KBM-7 (cell line): ENCODE results near the gene LY6G5C.

ENCODE experiments used
- DNase-seq: peaks from one replicate; pipeline ENCODE4 v3.0.0-alpha.2; 2015
- in situ Hi-C: fragments of 300-500 bp; cut with MboI; formaldehyde crosslinking; loops from 2 replicates; pipeline ENCODE4 v1.14.3; 2020; ENCODE audit warnings: low sequenced_read_pairs, low pct_unique_long_range_greater_than_20kb, mixed read lengths

LY6G5C gene, protein sequence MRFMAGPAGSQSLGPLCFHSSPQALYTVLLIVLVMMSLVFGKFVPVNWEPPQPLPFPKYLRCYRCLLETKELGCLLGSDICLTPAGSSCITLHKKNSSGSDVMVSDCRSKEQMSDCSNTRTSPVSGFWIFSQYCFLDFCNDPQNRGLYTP

DNA sequence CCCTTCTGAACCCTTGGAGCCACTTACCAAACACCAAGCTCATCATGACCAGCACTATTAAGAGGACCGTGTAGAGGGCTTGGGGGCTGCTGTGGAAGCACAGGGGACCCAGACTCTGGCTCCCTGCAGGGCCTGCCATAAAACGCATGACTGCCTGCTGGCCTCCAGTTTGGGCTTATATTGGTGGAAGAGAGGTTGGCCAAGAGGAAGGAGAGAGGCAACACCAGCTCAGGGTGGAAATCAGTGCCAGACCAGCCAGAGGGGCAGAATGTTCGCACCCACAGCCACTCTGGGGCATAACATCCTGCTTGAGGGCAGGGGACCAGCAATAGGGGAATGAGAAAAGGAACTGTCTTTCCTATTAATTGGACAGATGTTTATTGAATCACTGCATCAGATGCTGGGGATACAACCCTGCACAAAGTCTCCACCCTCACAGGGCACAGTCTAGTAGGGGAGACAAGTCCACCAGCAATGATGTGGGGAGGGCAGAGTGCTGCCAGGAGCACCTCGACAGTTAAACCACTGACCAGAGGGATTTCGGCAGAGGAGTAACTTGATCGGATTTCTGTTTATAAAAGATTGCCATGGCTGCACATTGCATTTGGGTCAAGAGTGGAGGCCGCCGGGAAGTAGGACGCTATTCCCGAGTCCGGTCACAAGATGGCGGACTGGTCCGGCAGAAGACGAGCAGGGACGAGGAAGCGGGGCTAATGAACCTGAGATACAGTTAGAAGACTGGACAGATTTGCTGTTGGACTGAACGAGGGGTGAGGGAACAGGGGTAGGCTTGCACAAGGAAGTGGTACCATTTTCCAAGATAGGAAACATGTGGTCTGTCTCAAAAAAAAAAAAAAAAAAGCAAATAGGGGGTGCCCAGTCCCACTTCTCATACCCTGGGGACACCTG lies at the start of gene LY6G5C:
LY6G5C (minus strand) TSS at position 842 of the 909 bp plus-strand sequence; CDS start at position 148, 694 bp downstream.
- in situ Hi-C loops, result no loop called here

DNA sequence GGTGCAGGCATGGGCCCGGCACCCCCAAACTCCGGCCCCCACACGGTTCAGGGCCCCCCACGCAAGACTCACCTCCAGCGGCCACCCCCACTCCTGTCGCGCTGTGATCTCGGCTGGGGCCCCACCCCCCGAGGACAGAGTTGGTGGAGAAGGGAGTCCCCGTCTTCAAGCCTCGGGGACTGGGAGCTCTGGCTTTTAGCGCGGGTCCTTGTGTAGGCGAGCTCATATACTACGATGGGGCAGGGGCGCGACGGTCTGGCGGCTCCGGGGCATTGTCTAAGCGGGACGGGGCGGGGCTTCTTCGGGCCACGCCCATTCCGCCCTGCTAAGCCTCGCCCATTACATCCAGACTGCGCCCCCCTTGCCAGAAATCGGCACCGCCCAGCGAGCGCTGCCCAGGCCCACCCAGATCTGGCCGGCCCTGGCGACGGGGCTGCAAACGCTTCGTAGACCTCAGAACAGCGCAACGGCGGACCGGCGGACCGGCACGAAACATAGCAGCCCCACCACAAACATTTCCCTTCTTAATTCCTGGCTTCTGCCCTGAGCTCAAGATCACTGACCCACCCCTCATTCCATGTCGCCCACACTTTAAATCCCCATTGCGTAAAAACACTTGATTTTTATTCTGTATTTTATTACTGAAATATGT lies 49.2 kb upstream of the LY6G5C start:
- peak; percentile 93 for DNase-seq
- in situ Hi-C loops, result no loop called here

More for the DNA sequence above, at the start of gene LY6G5C:
- DNase-seq, result peak; percentile 88

DNA sequence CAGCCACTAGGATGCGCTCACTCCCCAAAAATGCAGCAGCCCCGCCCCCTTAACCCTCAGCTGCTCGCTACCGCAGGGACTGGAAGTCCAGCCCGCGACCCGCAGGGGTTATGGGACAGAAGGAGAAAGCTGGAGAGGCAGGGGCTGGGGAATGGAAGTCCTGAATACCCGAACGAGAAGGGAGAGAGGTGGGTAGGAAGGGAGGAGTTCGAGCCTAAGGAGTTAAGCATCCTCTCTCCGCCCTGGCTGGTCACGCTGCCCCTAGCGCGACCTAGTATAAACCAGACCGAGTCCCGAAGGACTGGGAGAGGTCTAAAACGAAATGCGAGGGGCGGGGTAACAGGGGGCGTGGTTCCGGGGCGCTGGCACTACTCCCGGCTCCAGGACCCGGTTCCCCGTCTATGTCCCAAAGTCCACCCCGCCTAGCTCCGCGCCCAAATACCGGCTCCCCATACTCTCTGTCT lies 48.7 kb upstream of the LY6G5C start:
- peak; percentile 92 for DNase-seq
- in situ Hi-C loops, result no loop called here

DNA sequence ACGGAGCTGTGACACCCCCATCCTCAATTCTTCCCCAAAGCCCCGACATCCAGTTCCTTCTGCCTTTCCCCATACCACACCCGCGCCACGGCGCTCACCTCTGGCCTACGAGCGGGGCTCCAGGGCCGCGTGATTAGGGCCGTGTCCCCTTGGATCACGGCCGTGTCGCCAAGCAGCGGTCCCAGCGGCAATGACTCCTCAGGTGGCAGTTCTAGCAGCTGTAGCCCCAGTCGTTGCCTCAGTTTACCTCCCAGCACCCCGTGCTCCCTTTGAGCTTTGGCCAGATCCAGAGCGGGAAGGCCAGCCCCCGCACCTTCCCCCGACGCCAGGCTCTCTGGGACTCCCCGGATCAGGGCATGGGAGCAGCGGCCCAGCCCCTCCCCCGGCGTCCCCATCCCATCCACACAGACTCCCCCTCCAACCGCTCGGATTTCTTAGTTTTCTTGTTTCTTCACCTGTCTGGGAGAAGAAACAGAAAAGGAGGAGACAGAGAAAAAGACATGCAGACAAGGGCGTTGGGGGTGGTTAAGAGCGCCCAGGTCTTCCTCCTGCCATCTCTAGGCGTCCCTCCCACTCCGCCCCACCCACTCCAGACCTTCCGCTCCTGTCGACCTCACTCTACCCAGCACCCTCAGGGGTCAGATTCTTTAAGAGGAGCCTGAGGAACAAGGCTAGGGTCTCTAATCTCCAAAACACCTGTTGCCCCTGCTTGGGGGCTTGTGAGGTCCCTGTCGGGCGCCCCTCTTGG lies 48.1 kb upstream of the LY6G5C start, which contains the start of gene DDAH2:
DDAH2 (minus strand) TSS at position 533 of the 748 bp plus-strand sequence; CDS start at position 395, 138 bp downstream.
- DNase-seq, result no peak
- in situ Hi-C loops, result no loop called here

DNA sequence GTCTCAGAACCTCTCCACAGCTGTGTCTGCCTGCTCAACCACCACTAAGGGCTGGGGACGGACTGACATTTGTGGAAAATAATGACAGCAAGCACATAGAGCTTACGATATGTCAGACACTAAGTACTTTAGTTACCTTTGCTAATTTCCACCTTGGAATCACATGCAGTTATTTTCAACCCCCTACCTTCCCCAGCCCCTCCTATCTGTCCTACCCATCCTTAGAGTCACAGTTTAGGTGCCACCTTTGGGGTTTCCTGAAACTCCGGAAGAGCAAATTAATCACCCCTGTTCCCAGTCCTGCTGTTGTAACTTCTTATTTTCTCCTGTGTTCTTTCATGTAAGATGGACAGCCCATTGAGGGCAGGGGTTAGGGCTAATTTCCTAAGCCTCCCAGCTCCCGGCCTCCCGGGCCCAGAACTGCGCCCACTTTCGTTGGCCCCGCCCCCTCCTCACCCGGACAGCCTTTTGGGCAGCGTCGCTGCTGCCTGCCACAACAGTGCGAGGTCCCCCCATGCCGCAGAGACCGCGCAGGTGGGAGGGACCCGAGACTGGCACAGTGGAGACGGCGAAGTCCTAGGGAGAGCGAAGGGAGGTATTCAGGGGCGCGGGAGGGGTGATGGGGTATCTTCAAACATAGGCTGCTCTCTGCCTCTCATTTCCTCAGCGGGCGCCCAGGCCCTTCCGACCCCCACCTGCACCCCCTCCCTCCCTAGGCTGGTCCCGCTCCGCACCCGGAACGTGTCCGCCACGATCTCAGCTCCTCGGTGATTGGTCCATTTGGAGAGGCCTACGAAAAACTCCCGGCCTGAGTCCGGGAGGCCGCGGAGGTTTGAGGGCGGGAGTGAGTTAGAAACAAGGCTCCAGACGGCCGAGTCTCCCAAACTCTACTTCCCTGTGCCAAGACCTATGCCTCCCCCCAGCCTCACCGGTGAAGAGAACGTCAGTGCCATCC lies 47.1 kb upstream of the LY6G5C start:
- DNase-seq, result peak; percentile 91
- in situ Hi-C loops, result no loop called here

DNA sequence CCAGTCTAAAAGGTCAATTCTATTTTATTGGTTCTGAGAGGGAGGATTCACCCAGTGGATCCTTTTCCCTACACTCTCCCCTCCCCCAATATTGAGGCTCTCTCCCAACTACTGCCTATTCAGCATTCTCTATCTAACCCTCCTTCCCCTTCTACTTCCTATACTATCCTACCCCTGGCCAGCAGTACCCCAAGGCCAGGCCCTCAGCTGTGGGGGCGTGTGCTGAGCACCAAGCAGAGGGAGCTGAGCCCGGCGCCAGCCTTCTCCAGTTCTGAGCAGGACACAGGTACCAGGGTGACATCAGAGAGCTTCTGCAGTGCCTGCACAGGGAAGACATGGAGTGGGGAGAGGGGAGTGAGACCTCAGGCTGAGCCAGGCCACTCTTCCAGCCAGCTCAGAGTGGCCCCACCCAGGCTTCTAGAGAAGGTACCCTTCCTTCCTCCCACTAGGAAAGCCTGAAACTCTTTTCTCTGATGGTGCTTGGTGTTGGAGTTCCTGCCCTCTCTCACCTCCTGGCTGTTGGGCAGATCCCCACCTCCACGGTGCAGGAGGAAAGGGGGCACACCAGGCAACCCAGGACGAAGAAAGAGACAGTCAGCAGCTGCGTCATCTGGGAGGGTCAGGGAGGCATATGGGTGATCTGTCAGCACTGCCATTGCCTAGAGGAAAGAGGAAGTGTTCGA lies 46.3 kb upstream of the LY6G5C start:
- in situ Hi-C loops, result no loop called here
- peak; percentile 27 for DNase-seq

DNA sequence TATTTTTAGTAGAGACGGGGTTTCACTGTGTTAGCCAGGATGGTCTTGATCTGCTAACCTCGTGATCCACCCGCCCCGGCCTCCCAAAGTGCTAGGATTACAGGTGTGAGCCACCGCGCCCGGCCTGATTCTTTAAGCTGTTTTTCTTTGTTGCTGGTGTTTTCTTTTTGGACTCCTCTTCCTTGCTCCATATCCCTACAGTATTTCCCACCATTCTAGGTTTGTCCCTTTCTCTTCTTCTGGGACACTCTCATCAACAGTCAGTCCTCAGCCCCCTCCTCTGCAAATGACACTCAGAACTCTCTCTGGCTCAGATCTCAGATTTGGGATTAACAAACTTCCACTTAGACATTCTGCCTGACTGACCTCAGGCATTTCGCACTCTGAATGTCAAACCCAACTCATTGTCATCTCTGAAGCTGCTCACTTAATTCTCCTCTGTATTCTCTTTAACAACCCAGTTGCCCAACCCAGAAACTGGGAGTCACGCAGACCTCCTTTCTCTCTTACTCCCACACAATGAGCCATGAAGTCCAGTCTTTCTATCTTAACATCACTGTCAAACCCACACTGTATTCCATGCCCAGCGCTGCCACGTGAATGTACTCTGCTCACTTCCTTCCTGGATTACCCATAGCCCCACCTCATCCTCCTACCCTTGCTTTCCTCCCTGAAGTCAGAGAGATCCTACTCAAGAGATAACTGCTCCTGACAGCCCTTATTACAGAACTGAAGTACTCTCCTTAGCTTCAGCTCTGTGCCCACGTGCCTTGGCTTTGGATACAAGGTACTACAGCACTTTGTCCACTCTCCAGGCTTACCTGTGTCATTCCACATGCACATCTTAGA lies 44.9 kb upstream of the LY6G5C start:
- in situ Hi-C loops, result no loop called here
- DNase-seq, result peak; percentile 86

DNA sequence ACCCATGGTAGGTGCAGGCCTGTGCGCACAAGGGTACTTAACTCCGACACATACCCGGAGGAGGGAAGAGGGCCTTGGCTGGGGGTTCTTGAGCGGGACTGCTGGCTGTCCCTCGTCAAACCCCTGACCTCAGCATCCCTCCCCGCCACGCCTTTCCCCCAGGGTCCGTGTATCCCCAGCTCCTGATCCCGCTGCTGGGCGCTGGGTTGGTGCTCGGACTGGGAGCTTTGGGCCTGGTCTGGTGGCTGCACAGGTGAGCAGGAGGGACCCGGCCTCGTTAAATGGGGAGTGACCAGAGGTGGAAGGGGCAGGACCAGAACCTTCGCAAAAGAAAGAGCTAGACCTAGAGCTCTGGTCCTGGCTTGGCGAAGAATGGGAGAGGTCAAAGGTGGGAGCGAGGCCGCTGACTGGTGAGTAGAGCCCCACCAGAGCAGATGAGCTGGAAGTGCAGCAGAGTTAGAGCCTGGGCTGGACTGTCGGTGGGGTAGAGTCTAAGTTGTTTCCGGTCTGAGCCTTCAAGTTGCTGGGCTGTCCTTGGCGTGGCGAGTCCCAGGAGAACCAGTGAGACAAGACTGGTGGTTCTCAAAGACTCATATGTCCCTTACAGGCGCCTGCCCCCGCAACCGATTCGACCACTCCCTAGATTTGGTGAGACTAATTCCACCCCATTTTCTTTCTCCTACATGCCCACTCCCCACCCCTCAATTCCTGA lies 43.3 kb upstream of the LY6G5C start:
- no peak for DNase-seq
- in situ Hi-C loops, result no loop called here

DNA sequence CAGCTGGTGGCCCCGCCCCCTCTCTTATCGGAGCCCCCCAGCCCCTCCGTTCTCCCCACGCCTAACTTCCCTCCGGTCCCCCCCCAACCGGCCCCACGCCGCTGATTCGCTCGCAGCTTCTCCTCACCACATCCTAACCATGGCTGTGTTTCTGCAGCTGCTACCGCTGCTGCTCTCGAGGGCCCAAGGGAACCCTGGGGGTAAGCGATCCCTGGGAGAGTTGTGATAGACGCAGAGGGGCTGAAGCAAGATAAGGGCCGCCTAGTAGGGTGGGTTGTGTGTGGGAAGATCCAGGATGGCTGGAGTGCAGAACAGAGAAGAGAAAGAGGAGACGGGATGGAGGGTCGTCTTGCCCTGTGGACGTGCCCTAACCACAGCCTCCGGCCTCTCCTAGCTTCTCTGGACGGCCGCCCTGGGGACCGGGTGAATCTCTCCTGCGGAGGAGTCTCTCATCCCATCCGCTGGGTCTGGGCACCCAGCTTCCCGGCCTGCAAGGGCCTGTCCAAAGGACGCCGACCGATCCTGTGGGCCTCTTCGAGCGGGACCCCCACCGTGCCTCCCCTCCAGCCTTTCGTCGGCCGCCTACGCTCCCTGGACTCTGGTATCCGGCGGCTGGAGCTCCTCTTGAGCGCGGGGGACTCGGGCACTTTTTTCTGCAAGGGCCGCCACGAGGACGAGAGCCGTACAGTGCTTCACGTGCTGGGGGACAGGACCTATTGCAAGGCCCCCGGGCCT lies 42.5 kb upstream of the LY6G5C start, which contains the start of gene MPIG6B:
MPIG6B (plus strand) TSS at position 129 of the 735 bp plus-strand sequence; CDS start at position 140, 11 bp downstream.
- no peak for DNase-seq
- in situ Hi-C loops, result no loop called here

DNA sequence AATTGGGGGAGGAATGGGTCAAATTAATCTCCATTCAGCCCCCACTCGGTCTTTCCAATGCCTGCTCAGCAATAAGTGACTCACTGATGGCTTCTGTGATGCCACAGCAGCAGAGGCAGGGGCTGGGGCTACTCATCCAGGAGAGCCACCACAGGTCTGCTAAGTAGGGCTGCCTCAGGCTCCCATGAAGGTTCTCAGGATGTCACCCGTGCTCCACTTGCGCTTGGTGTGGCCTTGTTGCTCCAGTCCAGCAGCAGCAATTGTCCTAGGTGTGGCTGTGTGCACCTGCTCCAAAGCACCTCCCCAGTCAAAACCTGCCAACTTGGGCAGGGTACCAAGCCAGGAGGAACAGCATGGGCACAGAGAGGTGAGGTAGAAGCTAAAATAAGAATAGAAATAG lies 41.3 kb upstream of the LY6G5C start:
- no peak for DNase-seq
- in situ Hi-C loops, result no loop called here

DNA sequence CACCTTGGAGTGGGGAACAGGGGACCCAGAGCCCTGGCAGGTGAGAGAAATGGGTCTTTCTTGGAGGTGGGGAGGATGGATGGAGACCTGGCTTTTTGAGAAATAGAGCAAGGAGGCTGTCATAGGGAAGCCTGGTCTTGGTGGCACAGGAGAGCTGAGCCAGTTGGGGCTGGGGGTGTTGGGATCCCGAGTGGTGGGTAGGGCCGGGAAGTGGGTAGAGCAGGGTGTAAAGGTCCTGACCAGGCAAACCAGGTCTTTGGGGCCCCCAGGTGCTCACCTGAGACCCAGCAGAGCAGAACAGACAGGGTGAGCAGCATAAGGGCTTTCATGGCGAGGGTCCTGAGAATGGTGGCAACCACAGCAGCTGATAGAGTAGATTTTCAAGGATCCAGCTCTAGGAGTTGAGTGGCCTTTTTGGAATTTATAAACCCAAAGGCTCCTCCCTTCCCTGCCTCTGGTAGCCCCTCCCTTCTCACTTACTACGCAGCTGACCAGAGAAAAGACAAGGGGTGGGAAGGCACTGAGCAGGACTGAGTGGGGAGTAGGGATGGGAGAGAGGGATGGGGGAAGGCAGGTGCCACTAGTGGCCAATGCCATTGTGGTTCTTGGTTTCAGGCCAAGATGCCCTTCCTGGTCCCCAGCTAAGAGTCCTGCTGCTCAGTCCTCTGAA lies 40.6 kb upstream of the LY6G5C start, which contains the start of gene LY6G6C:
LY6G6C (minus strand) TSS at position 396 of the 670 bp plus-strand sequence; CDS start at position 329, 67 bp downstream.
- DNase-seq, result no peak
- in situ Hi-C loops, result no loop called here

DNA sequence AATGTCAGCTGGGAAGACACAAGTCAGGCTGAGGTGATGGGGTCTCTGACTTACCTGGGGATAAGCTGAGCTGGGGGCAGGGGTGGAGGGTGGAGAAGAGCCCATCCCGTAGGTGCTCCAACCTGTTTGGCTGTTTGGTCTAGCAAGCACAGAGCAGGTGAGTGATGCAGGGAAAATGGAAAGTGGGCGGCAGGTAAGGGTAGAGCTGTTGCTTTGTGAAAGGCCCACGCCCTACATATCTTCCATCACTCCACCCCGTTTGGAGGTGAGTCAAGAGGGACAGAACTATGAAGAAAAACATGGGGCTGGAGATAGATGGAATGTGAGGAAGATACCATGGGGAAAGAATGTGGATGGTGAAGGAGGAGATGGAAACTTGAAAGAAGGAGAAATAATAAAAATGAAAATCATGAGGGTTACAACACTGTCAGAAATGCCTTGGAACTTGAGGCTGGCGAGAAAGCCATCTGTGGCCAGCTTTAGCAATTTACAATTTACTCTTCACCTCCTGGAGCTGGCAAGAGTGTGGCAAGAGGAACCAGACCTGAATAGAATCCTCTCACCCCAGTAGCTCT lies 39.4 kb upstream of the LY6G5C start:
- no peak for DNase-seq
- in situ Hi-C loops, result no loop called here

DNA sequence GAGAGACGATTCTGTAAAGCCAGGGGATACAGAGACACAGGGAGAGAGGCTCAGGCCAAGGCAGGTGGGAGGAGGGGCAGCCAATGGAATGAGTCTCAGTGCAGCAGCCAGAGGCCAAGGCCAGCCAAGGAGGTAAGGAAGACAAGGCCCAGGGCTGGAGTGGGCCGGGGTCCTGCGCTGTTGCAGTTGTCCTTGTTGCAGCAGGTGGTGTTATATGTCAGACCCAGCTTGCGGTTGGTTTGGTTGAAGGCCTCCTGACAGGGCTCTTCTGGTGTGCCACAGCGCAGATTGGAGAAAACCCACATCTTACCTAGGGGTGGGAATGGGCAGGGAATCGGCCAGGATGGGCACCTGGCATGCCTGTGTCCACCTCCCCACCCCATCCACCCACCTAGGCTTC lies 38.1 kb upstream of the LY6G5C start:
- in situ Hi-C loops, result no loop called here
- DNase-seq, result no peak

DNA sequence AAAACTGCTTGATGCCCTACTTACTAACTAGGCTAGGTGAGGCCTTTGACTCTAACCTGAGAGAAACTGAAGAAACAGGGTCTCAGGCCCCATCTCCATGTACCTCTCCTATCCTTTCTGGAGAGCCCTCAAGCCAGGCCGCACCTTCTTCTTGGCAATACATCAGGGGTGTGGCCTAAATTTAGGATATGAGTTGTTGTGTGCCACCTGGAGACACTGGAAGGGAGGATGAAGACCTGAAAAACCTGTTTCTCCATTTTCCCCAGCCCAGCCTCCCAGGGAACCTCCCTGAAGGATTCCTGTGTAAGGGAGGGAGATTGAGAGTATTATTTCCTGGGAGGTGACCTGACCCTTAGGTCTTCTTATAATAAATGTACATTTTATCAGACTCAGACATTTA lies 37.4 kb upstream of the LY6G5C start:
- in situ Hi-C loops, result no loop called here
- no peak for DNase-seq
